ENCODE results near the gene NSD2.

Gene NSD2

DNA sequence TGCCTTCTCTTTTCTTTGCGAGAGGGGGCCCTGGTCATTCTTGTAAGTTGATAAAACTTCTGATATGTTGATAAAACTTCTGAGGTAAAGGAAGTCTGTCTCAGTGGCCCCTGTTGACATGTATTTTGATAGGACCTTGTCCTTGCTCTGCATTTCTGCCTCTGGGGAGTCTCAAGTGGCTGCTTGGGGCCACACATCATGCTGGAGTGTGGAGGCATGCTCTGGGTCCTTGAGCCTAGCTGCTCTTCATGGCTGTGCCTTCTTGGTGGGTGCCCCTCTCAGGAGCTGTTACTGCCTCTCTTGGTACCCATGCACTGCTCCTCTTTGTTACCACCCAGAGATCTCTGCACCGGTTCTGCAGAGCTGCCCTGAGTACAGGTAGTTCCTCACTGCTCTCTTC, 14.2 kb downstream of the NSD2 start:
- H3K4me3 ChIP-seq (ENCODE audit: low read depth, low read length): no peak overlapping the region
- no peak for DNase-seq (ENCODE audit: low read depth)
- TF ChIP-seq POLR2A (IDR thresholded peaks at IDR 0.05; ENCODE audit: extremely low read depth, insufficient read length) (no peak), MYC (IDR thresholded peaks at IDR 0.05; ENCODE audit: low read depth, low read length) (no peak)
- TF ChIP-seq, protein P1, sequence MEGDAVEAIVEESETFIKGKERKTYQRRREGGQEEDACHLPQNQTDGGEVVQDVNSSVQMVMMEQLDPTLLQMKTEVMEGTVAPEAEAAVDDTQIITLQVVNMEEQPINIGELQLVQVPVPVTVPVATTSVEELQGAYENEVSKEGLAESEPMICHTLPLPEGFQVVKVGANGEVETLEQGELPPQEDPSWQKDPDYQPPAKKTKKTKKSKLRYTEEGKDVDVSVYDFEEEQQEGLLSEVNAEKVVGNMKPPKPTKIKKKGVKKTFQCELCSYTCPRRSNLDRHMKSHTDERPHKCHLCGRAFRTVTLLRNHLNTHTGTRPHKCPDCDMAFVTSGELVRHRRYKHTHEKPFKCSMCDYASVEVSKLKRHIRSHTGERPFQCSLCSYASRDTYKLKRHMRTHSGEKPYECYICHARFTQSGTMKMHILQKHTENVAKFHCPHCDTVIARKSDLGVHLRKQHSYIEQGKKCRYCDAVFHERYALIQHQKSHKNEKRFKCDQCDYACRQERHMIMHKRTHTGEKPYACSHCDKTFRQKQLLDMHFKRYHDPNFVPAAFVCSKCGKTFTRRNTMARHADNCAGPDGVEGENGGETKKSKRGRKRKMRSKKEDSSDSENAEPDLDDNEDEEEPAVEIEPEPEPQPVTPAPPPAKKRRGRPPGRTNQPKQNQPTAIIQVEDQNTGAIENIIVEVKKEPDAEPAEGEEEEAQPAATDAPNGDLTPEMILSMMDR (IDR thresholded peaks at IDR 0.05; ENCODE audit: low read depth, low read length): no peak
- TF ChIP-seq, protein P2, sequence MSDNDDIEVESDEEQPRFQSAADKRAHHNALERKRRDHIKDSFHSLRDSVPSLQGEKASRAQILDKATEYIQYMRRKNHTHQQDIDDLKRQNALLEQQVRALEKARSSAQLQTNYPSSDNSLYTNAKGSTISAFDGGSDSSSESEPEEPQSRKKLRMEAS (IDR thresholded peaks at IDR 0.05; ENCODE audit: low read depth, low read length): no peak

DNA sequence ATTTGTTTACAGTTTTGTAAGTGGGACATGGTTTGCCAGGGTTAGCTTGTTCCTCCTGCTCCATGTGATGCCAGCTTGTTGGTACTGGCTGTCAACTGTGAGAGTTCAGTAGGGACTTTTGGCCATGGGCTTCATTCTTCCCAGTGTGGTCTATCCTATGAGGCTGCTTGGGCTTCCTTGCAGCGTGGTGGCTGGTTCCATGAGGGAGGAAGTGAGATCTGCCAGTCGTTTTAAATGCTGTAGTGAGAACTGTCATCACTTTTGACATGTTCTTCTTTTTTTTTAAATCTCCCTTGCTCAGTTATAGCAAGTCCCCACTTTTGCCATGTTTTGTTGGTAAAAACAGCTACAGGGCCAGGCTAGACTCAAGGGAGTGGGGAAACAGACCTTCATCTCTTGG, 15.9 kb downstream of the NSD2 start:
- no peak overlapping the region for H3K4me3 ChIP-seq (ENCODE audit: low read depth, low read length)
- peak; percentile 56 for DNase-seq (ENCODE audit: low read depth)
- TF ChIP-seq, protein P2 (IDR thresholded peaks at IDR 0.05; ENCODE audit: low read depth, low read length): peak; percentile 56
- no peak for TF ChIP-seq MYC (IDR thresholded peaks at IDR 0.05; ENCODE audit: low read depth, low read length)
- TF ChIP-seq POLR2A (IDR thresholded peaks at IDR 0.05; ENCODE audit: extremely low read depth, insufficient read length): no peak
- TF ChIP-seq, protein P1 (IDR thresholded peaks at IDR 0.05; ENCODE audit: low read depth, low read length): no peak

DNA sequence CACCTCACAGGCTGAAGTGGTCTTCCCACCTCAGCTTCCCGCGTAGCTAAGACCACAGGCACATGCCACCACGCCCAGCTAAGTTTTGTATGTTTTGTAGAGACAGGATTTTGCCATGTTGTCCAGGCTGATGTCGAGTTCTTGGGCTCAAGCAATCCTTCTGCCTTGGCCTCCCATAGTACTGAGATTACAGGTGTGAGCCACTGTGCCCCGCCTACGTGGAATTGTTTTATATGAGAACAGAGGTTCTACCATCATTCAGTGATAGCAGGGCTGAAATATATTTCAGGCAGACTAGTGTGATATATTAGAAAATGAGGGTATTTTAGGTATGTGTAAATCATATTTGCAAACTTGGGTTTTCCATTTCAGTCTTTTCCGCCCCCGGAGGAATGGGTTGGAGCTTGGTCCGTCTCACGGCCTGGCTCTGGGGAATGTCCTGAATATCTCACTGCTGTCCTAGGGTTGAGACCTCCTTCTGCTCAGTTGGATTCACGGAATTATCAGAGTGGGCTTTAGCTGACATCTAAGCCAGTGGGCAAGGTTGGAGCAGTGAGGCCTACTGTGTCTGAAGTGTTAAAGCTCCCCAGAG, 19.9 kb downstream of the NSD2 start:
- TF ChIP-seq POLR2A (IDR thresholded peaks at IDR 0.05; ENCODE audit: extremely low read depth, insufficient read length) (no peak), MYC (IDR thresholded peaks at IDR 0.05; ENCODE audit: low read depth, low read length) (no peak)
- TF ChIP-seq, protein P1 (IDR thresholded peaks at IDR 0.05; ENCODE audit: low read depth, low read length): no peak
- TF ChIP-seq, protein P2 (IDR thresholded peaks at IDR 0.05; ENCODE audit: low read depth, low read length): no peak
- DNase-seq (ENCODE audit: low read depth): no peak
- H3K4me3 ChIP-seq (ENCODE audit: low read depth, low read length): no peak overlapping the region

DNA sequence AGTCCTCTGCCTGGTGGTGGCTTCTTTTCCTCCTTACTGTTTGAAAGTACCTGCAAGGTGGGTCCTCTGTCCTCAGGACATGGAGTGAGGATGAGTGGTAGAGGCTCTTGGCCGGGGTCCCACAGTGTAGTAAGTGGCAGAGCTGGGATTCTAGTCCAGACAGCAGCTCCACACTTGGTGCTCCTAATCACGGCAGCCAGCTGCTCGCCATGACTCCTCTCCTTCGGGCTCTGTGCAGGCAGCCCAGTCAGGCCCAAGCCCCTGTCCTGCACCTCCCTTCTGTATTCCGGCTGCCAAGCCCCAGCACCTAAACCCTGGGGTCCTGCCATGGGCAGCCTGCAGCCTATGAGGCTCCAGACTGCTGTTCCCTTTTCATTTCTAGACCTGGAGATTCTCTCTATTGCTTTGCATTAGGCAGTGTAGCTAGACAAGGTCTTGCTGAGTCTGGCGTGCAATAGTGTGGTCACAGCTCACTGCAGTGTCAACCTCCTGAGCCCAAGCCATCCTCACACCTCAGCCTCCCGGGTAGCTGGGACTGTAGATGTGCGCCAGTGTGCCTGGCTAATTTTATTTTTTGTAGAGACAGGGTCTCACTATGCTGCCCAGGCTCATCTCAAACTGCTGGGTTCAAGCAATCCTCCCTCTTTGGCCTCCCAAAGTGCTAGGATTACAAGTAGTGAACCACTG, 24.9 kb downstream of the NSD2 start:
- no peak for DNase-seq (ENCODE audit: low read depth)
- H3K4me3 ChIP-seq (ENCODE audit: low read depth, low read length): no peak overlapping the region
- TF ChIP-seq MYC (IDR thresholded peaks at IDR 0.05; ENCODE audit: low read depth, low read length) (no peak), POLR2A (IDR thresholded peaks at IDR 0.05; ENCODE audit: extremely low read depth, insufficient read length) (no peak)
- TF ChIP-seq, protein P2 (IDR thresholded peaks at IDR 0.05; ENCODE audit: low read depth, low read length): no peak
- TF ChIP-seq, protein P1 (IDR thresholded peaks at IDR 0.05; ENCODE audit: low read depth, low read length): no peak

DNA sequence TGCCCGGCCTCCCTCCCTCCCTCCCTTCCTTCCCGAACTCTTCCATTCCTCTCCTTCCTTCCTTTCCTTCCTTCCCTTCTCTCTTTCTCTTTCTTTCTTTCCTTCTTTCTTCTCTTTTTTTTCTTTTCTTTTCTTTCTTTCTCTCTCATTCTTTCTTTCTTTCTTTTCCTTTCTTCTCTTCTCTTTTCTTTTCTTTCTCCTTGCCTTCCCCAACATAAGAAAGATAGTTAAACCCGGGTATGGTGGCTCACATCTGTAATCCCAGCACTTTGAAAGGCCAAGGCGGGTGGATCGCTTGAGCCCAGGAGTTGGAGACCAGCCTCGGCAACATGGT, 25.4 kb downstream of the NSD2 start:
- DNase-seq (ENCODE audit: low read depth): no peak
- TF ChIP-seq, protein P2 (IDR thresholded peaks at IDR 0.05; ENCODE audit: low read depth, low read length): no peak
- TF ChIP-seq MYC (IDR thresholded peaks at IDR 0.05; ENCODE audit: low read depth, low read length): no peak
- no peak overlapping the region for H3K4me3 ChIP-seq (ENCODE audit: low read depth, low read length)

DNA sequence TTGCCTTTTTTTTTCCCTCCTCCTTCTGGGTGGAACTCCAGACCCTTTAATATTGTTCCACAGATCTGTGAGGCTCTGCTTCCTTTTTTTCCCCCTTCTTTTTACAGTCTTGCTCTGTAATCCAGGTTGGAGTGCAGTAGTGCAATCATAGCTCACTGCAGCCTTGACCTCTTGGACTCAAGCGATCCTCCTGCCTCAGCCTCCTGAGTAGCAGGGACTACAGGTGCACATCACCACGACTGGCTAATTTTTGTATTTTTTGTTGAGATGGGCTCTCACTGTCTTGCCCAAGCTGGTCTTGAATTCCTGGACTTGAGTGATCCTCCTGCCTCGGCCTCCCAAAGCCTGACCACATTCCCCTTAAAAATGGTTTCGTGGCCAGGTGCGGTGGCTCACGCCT, 26.8 kb downstream of the NSD2 start:
- no peak overlapping the region for H3K4me3 ChIP-seq (ENCODE audit: low read depth, low read length)
- DNase-seq (ENCODE audit: low read depth): no peak
- no peak for TF ChIP-seq MYC (IDR thresholded peaks at IDR 0.05; ENCODE audit: low read depth, low read length)
- no peak for TF ChIP-seq POLR2A (IDR thresholded peaks at IDR 0.05; ENCODE audit: extremely low read depth, insufficient read length)
- TF ChIP-seq, protein P1 (IDR thresholded peaks at IDR 0.05; ENCODE audit: low read depth, low read length): no peak
- TF ChIP-seq, protein P2 (IDR thresholded peaks at IDR 0.05; ENCODE audit: low read depth, low read length): no peak
